Stimulated activated CD4-positive, alpha-beta T cell treated with anti-CD3 and anti-CD28 coated beads, Interleukin-1b, Interleukin-23, amount 100 ng/mL, for 1 hour (primary cell): ENCODE measurements around the gene SHISA6.

Experiments
- DNase-seq, 2 donors: peaks; one replicate each; pipeline ENCODE4 v3.0.0-alpha.2; 2020; ENCODE audit warnings: low read depth in 2 of 2

SHISA6 gene

GRCh38 chr17:11353601-11354000, 112.6 kb downstream of the SHISA6 start:
- no peak for DNase-seq

DNA sequence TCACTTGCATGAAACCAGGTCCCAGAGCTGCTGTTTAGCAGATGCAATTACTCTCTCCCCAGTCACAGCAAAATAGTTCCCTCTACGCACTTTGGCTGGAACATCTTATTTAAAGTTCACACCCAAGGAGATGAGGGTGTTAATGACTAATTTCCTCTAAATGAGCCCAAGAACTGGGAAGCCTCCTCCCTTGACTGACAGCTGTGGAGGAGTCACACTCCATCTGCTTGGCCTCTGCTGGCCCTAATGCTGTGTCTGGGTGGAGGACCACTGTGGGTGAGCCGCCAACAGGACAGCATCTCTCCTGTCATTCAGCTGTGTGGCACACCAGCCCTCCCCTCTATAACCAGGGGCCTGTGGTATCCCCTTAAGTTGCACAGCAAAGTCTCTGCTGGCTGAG, 115.4 kb downstream of the SHISA6 start:
- no peak for DNase-seq

DNA sequence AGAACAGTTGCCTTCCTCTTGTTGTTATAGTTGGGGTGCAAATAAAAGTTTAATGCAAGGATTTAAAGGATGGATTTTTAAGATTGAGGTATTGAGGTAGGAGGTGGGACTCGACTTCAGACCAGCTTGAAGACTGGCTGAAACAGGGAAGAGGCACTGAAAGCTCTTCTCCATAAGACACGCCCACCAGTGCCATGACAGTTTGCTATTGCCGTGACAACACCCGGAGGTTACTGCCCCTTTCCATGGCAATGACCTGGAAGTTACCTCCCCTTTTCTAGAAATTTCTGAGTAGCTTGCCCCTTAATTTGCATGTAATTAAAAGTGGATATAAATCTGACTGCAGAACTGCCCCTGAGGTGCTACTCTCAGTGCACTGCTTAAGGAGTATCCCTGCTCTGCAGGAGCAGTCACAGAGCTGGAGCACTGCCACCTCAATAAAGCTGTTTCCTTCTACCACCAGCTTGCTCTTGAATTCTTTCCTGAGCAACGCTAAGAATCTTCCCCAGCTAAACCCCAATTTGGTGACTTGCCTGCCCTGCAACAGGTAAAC, 122.6 kb downstream of the SHISA6 start:
- DNase-seq = no peak

GRCh38 chr17:11366272-11366850, 125.3 kb downstream of the SHISA6 start:
- DNase-seq = no peak

DNA sequence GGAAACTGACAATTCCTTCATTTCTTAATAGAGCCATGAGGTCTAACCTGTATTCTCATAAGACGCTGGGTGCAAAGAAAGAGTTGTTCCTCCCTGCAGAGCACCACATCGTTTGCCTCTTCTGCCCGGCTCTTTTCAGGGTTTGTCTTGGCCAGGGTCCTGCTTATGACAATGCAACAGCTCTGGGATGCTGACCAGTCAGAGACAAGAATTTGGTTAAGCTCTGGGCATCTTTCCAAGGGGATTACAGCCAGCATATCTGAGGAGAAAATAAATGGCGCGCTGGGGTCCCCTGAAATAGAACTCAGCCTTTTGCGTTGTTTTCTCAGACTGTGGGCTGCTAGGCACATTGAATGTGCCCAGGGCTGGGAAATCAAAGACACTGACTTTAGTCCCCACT, 128.6 kb downstream of the SHISA6 start:
- no peak for DNase-seq

DNA sequence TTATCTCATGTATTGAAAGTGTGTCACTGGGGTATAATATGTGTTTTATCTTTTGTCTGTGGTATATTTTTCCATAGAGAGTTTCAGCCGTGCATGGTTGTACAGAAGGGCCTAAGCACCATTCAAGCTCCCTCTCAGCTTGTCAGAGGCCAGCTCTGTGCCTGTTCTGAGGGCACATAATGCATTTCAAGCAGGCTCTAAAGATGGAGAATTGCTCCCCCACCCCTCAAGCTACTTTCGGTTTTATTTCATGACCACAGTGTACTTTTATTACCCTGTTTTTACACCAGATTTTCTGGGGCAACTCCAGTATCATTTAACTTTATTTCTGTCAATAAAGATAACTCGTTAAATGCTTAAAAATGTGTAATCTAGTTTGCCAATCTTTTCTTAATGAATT, 131.7 kb downstream of the SHISA6 start:
- no peak for DNase-seq

- no peak for DNase-seq
Measured at GRCh38 chr17:11378506-11378905, 137.5 kb downstream of the SHISA6 start.

- no peak for DNase-seq
Measured at GRCh38 chr17:11380761-11381160, 139.7 kb downstream of the SHISA6 start.

DNA sequence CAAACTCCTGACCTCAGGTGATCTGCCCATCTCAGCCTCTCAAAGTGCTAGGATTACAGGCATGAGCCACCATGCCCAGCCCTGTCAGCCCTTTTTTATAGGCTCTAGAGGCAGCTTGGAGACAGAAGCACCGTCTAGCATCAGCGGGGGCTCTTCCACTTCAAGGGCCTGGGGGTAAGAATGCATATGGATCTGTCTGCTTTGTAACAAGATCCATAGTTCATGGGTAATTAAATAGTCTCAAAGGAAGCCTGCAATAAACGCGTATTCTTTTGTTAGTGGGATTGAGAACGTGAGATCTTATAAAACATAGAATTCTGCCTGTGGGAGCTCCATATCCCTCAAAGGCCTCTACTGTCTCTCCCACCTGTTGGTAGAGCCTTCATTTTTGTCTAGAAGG, 142.1 kb downstream of the SHISA6 start:
- DNase-seq = no peak

DNA sequence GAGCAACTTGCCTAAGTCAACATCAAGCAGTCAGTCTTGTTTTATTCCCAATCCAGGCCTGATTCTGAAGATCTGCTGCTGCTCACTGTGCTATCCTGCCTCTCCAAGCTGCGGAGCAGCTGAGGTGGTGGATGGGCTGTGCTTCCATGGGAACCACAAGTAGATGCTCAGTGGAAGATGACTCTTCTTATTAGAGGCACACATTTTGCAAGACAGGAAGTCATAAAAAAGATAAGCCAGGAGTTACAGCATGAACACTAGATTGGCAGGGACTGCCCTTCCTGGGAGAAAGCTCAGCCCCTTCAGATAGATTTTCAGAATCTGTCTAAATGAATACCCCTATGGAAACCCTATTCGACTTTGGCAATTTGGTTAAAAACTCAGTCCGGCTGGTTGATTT, 143.1 kb downstream of the SHISA6 start:
- DNase-seq = no peak

DNA sequence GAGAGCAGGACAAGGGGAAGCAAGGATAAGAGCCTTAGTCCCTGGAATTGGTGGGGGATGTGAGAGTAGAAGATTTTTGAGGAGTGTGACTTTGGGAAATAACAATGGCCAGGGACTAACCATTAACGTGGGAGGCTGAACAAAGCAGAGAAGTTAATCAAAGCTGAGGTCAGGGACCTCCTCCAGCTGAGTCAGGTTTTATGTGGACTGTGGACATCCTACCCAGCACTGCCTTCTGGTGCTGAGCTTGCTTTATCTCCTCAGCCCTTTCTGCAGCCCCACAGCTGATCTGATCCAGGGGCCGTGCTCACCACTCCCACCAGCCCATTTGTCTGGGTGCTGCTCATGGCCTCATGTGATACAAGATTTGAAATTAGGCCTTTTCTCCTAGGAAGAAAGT, 146.6 kb downstream of the SHISA6 start:
- no peak for DNase-seq

DNA sequence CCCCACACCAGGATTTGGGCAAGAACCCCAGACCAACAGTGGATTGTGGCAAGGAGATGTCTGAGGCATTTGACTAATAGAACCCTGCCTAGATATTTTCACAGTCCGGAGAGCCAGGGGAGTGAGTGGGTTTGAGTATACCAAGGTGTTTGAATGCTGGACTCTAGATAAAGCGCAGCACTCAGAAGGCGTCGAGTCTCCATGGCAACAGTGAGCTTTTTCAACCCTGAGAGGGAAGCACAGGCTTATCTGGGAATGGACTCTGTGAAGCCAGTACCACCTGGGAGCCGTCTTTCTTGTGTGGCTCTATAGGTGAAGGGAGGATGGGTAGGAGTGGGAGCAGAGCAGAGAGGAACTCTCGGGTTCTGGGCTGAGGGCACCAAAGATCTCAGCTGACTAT, 147.0 kb downstream of the SHISA6 start:
- no peak for DNase-seq

DNA sequence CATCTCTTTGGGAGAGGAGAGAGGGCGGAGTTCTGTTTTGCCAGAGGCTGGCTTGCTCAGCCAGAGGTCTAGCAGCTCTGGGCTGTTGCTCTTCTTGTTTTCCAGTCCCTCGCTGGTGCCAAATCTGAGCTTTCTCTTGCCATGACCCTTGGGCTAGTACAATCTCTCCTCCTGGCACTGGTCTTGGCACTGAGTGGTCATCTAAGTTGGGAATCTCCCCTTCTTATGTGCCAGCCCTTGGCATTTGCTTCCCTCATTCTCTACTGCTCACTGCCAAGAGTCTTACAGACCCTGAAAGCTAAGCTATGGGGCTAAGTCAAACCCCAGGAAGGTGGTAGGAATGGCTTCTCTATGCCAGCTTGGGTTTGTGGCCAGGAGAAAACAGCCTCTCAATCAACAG, 148.6 kb downstream of the SHISA6 start:
- no peak for DNase-seq

DNA sequence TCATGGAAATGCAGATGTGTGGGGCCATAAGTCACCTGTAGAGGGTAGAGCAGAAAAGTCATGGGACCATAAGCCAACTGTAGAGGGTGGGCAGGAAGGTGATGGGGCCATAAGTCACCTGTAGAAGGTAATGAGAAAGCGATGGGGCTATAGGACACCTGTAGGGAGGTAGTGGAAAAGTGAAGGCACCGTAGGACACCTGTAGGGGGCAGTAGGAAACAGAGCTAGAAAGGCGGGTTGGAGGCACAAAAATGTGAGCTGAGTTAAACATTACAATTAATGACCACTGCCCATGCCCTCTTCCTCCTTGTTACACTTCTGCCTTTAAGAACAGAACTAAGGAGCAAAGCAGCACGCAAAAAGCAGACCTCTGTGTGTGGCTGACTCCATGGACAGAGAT, 150.1 kb downstream of the SHISA6 start:
- no peak for DNase-seq

DNA sequence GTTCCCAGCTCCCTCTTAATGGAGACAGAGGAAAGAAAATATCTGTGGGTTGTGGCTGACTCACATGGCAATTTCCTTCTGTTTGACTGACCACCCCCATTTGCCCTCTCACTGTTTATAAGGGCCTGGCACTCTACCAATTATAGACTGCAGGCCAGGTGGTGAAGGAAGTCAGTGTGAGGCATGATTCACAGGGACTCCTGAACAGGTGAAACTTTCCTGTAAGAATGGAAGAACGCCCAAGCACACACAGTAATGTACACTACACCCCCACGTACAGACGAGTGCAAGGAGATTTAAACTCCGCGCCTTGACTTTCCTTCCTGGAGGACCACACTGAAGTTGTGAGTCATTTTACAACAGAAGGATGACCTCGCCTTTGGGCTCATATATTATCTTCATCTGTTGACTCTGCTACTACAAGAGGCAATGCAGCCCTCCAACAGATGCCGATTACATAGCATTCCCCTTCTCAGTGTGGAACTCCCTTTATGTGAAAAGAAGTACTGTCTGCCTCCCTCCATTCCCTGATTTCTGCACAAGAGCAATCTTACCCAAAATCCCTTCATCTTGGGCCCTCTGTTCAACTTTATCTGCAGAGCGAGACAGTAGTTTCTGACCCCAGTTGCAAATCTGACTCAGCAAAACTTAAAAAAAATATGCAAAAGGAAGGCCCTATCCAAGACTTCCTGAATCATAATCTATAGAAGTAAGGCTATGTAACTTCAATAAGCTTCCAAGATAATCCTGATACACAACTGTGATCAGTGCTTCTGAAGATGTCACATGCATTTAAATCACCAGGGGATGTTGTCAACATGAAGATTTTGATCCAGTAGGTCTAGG, 163.6 kb downstream of the SHISA6 start:
- DNase-seq = no peak

DNA sequence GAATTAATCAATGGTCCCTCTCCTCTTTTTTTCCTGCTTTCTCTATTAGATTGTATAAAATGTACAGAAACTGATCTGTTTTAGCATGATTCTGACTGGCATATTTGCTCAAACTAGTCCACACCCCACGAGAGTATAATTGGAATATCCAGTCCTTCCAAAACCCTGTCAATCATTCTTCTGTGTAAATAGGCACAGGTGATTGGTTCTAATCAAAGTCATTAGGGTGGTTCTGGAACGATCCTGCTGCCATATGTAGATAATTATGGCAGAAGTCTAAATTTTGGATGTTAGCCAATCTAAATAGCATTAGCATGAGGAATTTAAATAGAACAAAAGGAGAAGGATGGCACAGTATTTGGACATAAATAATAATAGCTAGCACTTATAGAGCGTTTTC, 165.7 kb downstream of the SHISA6 start:
- DNase-seq = no peak

GRCh38 chr17:11412654-11413053, 171.6 kb downstream of the SHISA6 start:
- DNase-seq = no peak

DNA sequence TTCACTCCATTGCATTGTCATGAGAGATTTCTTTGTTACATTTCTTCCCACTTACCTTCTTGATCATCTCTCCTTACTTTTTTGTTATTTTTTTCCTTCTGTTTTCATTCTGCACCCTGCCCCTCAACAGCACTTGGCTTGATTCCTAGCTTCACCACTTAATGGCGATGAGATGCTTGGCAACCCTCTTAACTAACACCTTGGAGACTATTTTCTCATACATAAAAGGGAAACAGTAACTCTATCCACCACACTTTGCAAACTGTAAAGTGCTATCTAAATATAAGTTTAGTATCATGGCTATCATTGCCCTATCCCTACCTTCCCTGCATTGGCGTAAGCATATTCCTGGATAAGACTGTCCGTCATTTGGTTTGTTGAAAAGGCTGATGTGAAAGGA, 177.3 kb downstream of the SHISA6 start:
- no peak for DNase-seq

- no peak for DNase-seq
Measured at GRCh38 chr17:11430751-11431150, 189.7 kb downstream of the SHISA6 start.

DNA sequence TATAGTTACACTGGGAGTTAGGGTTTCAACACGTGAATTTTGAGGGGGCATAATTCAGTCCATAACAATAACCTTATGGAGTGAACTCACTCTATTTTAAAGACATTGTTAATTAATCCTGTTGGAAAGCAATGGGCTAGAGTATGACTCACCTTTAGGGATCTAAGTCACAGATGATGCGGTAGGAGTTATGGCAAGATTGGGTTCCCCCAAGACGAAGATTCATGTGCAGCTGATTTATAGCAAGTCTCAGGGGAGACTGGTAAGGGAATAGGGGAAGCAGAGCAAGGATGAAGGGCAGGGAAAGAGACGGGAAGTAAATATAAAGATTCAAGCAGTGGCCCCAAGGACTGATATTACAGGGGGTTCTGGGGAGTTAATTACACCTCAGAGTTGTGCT, 197.7 kb downstream of the SHISA6 start:
- no peak for DNase-seq

DNA sequence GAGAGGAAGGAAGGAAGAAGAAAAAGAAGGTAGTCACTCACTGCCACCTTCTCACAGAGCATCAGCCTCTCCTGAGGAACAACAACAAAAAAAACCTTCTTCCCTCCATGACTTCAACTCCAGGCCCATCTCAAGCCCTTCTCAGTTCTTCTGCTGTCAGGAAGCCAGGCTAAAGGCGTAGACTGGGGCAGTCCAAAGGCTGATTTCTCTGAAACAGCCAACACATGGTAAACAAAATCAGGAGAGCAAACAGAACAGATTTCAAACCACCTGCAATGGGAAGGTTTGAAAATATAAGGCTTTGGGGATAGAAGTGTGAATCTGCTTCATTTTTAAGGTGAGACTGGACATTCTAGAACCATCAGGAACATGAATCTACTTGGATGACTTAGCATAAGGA, 200.0 kb downstream of the SHISA6 start:
- no peak for DNase-seq

DNA sequence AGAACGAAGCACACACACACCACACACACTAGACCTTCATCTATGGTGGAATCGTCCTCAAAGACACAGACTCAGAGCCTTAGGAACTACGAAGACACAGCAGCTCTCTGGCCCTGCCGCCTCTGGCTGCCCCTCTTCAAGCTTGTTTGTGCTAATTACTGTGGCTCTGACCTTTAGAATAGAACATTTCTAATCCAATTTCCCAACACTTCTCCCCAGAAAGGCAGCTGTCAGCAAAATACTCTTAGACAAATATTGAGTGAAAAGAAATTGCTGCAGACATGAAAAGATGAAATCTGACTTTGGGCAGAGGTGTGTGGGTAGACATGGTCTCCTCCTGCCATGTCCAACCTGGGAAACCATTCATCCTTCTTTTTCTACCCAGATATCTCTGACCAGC, 205.3 kb downstream of the SHISA6 start:
- no peak for DNase-seq

- no peak for DNase-seq
Measured at GRCh38 chr17:11454096-11454495, 213.1 kb downstream of the SHISA6 start.
